HG02610 (cell line): ENCODE measurements around the gene PRADC1.
"Not testable (repeated sequence)": the region's sequence is repeated elsewhere in the genome, so short reads cannot be mapped to it uniquely, and the experiment has no call there.

Source experiments
- ATAC-seq: cut with Tn5 transposase; IDR thresholded peaks from one replicate; pipeline ENCODE4 v1.9.1; 2021; ENCODE audit warnings: mild to moderate bottlenecking, moderate library complexity; ENCODE audit not compliant: unreplicated experiment

The PRADC1 gene

DNA sequence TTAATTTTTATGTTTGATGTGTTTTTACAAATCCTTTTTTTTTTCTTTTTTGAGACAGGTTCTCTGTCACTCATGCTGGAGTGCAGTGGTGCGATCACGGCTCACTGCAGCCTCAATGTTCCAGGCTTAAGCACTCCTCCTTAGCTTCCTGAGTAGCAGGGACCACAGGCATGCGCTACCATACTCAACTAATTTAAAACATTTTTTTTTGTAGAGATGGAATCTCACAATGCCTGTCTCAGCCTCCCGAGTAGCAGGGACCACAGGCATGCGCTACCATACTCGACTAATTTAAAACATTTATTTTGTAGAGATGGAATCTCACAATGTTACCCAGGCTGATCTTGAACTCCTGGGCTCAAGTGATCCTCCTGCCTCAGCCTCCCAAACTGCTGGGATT, 27.4 kb downstream of the PRADC1 start:
- ATAC-seq = no peak

DNA sequence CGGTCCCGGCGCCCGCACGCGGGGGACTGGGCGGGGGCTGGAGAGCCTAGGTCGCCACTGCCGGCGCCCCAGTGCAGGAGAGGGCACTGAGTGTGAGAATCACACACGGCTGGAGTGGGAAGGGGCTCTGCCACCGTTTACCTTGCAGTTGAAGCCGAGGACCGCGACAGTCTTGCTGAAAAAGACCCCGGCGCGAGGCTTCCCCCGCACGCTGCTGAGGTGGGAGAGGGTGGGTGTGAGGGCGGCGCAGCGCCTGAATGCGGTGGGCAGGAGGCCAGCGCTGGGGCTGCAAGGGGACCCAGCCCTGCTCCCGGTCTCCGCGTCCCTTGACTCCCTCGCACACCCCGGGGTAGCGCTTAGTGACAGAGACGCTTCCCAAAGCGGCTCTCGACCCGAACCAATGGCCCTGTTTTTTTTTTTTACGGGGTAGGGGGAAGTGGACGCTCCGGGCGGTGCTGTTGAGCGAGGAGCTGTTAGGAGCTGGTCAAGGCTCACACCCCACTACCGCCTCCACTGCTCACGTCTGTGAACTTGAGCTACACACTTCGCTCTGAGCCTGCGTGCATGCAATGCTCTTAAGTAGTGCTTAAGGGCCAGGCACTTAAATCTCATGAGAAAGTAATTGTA, 29.9 kb downstream of the PRADC1 start:
- ATAC-seq = no peak

DNA sequence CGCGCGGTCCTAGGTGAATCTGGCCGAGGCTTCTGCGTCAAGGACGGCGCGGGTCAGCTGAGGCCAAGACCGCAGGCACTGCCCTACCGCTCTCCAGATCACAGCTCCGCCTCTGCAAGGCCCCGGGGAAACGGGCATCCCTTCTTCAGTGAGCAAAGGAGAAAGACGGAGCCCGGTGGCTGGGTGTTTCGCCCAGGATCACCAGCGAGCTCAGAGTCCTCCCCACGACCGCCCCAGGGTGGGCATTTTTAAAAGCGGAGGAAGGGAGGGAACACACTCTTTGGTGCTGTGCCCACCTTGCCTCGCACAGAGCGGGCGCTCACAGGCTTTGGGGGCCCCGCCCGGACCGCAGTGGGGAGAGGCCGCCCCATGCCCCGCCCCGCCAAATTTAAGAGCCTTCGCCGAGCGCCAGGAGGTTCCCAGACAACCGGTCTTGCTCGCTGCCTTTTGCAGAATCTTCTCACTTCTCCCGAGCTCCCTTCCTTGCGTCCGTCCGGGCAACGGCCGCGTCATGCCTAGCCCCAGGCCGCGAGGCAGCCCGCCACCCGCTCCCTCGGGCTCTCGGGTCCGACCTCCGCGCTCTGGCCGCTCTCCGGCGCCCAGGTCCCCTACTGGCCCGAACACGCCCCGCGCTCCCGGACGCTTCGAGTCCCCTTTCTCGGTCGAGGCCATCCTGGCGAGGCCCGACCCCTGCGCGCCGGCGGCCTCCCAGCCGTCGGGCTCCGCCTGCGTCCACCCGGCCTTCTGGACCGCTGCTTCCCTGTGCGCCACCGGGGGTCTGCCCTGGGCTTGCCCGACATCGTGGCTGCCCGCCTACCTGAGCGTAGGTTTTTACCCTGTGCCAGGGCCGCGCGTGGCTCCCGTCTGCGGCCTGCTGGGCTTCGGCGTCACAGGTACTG, 30.6 kb downstream of the PRADC1 start, which contains the start of gene NOTO:
TSS of gene NOTO (plus strand) at position 419 of the 899 bp plus-strand sequence. CDS start at position 512, 93 bp downstream.
- no peak for ATAC-seq

GRCh38 chr2:73200281-73200680, 32.8 kb downstream of the PRADC1 start:
- not testable (repeated sequence) for ATAC-seq

GRCh38 chr2:73197579-73197978, 35.5 kb downstream of the PRADC1 start:
- no peak for ATAC-seq

GRCh38 chr2:73187549-73187948, 45.5 kb downstream of the PRADC1 start:
- ATAC-seq = no peak

- ATAC-seq = no peak
Measured at GRCh38 chr2:73185965-73186364, 47.1 kb downstream of the PRADC1 start.
